Endodermal cell (in vitro differentiated cells): Measurements from ENCODE around the gene PRLHR. TPM values are rescaled to one million over a fixed set of nuclear protein-coding genes. Genes with fewer than 3 reads are reported as not detected.

Source experiments
- DNase-seq: peaks from one replicate; pipeline ENCODE4 v3.0.0-alpha.2; 2017
- H3K27ac ChIP-seq: 2 replicates; pipeline ENCODE4 v1.5.1; 2013; ENCODE audit warnings: mild to moderate bottlenecking, low read depth, low read length, moderate library complexity
- H3K27me3 ChIP-seq: 2 replicates; pipeline ENCODE4 v1.6.1; 2013; ENCODE audit warnings: mild to moderate bottlenecking, low read length, moderate library complexity; ENCODE audit not compliant: insufficient read depth, control insufficient read depth, poor library complexity, severe bottlenecking
- H3K36me3 ChIP-seq: 2 replicates; pipeline ENCODE4 v1.7.0; 2013; ENCODE audit warnings: mild to moderate bottlenecking, low read length, moderate library complexity; ENCODE audit not compliant: control insufficient read depth, insufficient read depth
- H3K4me1 ChIP-seq: one replicate; pipeline ENCODE4 v1.7.0; 2013; ENCODE audit warnings: low read length; ENCODE audit not compliant: control insufficient read depth, insufficient read depth
- H3K4me3 ChIP-seq: 2 replicates; pipeline ENCODE4 v1.5.1; 2013; ENCODE audit warnings: mild to moderate bottlenecking, low read length, moderate library complexity
- H3K9ac ChIP-seq: 2 replicates; pipeline ENCODE4 v1.6.1; 2013; ENCODE audit warnings: mild to moderate bottlenecking, low read length, moderate library complexity; ENCODE audit not compliant: poor library complexity, severe bottlenecking; ENCODE audit errors: extremely low read depth
- H3K9me3 ChIP-seq: 2 replicates; pipeline ENCODE4 v1.6.1; 2013; ENCODE audit warnings: mild to moderate bottlenecking, low read length, moderate library complexity; ENCODE audit not compliant: control insufficient read depth
- H3K27ac Mint-ChIP-seq: 2 replicates; pipeline ENCODE4 v1.8.0; 2020; ENCODE audit warnings: mixed read lengths
- H3K27me3 Mint-ChIP-seq: 2 replicates; pipeline ENCODE4 v1.8.0; 2021; ENCODE audit warnings: mild to moderate bottlenecking, mixed read lengths; ENCODE audit not compliant: insufficient read depth
- H3K36me3 Mint-ChIP-seq: 2 replicates; pipeline ENCODE4 v1.8.0; 2020; ENCODE audit warnings: low read depth, mixed read lengths
- H3K4me1 Mint-ChIP-seq: 2 replicates; pipeline ENCODE4 v1.8.0; 2020; ENCODE audit warnings: mixed read lengths
- H3K4me3 Mint-ChIP-seq: 2 replicates; pipeline ENCODE4 v1.8.0; 2020; ENCODE audit warnings: mild to moderate bottlenecking, moderate library complexity, mixed read lengths
- H3K9me3 Mint-ChIP-seq: 2 replicates; pipeline ENCODE4 v1.8.0; 2020; ENCODE audit warnings: mild to moderate bottlenecking, mixed read lengths
- WGBS, 2 experiments: methylation state at CpG; one replicate each; pipeline versions ENCODE4 v1.1.5 to v1.1.7; 2013; ENCODE audit warnings: missing lambda C conversion rate in 2 of 2, mixed read lengths in 1 of 2; ENCODE audit not compliant: insufficient coverage in 1 of 2, insufficient read length in 1 of 2; 5-methylcytosine and 5-hydroxymethylcytosine counted together
- total RNA-seq, 2 donors: library from RNA; stranded (reverse); fragmentation: NEBNext Ultra II Directional in 1 of 2; extraction: Animal tissue kit (Norgen Biotek cat#: 25700) in 1 of 2; gene quantifications; 2 replicates in 1 of 2; 3 replicates in 1 of 2; pipeline ENCODE4 v1.2.1, GENCODE V29; 2021
- TF ChIP-seq, protein P1 (sequence below): fragments of 200-600 bp; sonication (generic); conservative IDR thresholded peaks from 2 replicates; pipeline ENCODE4 v1.5.0; 2021; ENCODE audit warnings: antibody characterized with exemption, mild to moderate bottlenecking

Gene PRLHR
- total RNA-seq, 2 donors from 2014 or later, result not detected

DNA sequence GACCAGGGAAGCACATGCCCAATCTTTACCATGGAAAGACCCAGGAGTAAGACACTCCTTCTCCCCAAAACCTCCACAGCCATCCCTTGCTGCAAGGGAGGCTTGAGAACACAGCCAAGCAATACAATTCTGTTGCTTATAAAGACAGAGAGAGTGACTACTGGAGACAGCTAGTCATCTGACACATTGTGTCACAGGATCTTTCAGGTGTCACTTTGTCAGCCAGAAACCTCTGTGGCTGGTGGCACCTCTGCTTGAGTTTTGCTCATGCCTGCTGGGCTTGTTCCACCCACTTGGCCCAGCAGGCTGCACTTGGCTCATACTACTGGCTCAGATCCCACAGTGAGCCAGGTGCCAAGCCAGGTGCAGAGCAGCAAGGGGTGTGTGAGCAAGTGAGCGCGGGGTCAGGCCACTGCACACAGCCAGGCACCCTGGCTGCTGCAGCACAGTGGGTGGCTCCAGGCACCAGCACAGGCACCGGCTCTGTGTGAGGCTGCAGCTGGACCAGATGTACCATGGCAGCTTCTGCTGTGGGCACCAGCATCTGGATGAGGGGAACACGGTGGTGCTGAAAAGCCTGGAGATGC is 12.4 kb upstream of the PRLHR start:
- no peak overlapping the region for H3K27ac Mint-ChIP-seq
- no peaks in the 10 kb centered on the region for H3K9me3 Mint-ChIP-seq
- Histone ChIP-seq H3K9me3 (no peaks in the 10 kb centered on the region), H3K9ac (no peak overlapping the region), H3K4me1 (no peaks in the 10 kb centered on the region), H3K4me3 (no peak overlapping the region), H3K27me3 (peaks cover 26% of the 10 kb centered on the region), H3K27ac (no peak overlapping the region), H3K36me3 (no peaks in the 10 kb centered on the region)
- no peak for DNase-seq
- peaks cover 28% of the 10 kb centered on the region for H3K27me3 Mint-ChIP-seq
- no peaks in the 10 kb centered on the region for H3K4me1 Mint-ChIP-seq
- TF ChIP-seq, protein P1, sequence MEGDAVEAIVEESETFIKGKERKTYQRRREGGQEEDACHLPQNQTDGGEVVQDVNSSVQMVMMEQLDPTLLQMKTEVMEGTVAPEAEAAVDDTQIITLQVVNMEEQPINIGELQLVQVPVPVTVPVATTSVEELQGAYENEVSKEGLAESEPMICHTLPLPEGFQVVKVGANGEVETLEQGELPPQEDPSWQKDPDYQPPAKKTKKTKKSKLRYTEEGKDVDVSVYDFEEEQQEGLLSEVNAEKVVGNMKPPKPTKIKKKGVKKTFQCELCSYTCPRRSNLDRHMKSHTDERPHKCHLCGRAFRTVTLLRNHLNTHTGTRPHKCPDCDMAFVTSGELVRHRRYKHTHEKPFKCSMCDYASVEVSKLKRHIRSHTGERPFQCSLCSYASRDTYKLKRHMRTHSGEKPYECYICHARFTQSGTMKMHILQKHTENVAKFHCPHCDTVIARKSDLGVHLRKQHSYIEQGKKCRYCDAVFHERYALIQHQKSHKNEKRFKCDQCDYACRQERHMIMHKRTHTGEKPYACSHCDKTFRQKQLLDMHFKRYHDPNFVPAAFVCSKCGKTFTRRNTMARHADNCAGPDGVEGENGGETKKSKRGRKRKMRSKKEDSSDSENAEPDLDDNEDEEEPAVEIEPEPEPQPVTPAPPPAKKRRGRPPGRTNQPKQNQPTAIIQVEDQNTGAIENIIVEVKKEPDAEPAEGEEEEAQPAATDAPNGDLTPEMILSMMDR, result no peak
- H3K4me3 Mint-ChIP-seq, result no peak overlapping the region
- no peaks in the 10 kb centered on the region for H3K36me3 Mint-ChIP-seq
- 97 to 100% methylated on average over 2 to 4 of the region's 4 CpGs for WGBS, 2 experiments

DNA sequence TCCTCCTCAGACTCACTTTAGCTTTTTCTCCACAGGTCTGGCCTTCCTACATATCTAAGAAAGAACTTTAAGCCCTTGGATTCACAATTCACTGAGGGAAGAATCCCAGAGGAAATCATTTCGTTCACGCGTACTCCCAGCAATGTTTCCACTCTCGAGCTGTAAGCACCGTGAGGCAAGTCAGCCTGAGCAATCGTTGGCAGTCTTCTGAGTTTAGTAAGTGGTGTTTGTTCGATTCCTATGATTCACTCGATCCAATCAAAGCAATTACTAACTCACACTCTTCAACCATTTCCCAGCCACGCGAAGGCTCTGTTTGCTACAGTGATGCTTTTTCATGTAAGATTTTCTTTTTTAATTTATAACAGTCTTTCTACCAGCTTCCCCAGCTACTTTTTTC is 10.2 kb upstream of the PRLHR start:
- Mint-ChIP-seq H3K4me1 (no peaks in the 10 kb centered on the region), H3K27me3 (peaks cover 27% of the 10 kb centered on the region), H3K27ac (no peak overlapping the region), H3K4me3 (no peak overlapping the region), H3K9me3 (no peaks in the 10 kb centered on the region), H3K36me3 (no peaks in the 10 kb centered on the region)
- Histone ChIP-seq H3K27me3 (peaks cover 26% of the 10 kb centered on the region), H3K27ac (no peak overlapping the region), H3K4me3 (no peak overlapping the region), H3K4me1 (no peaks in the 10 kb centered on the region), H3K9me3 (no peaks in the 10 kb centered on the region), H3K36me3 (no peaks in the 10 kb centered on the region), H3K9ac (no peak overlapping the region)
- 92 to 100% methylated on average over 6 to 10 of the region's 10 CpGs for WGBS, 2 experiments
- TF ChIP-seq, protein P1, result no peak
- DNase-seq, result no peak

DNA sequence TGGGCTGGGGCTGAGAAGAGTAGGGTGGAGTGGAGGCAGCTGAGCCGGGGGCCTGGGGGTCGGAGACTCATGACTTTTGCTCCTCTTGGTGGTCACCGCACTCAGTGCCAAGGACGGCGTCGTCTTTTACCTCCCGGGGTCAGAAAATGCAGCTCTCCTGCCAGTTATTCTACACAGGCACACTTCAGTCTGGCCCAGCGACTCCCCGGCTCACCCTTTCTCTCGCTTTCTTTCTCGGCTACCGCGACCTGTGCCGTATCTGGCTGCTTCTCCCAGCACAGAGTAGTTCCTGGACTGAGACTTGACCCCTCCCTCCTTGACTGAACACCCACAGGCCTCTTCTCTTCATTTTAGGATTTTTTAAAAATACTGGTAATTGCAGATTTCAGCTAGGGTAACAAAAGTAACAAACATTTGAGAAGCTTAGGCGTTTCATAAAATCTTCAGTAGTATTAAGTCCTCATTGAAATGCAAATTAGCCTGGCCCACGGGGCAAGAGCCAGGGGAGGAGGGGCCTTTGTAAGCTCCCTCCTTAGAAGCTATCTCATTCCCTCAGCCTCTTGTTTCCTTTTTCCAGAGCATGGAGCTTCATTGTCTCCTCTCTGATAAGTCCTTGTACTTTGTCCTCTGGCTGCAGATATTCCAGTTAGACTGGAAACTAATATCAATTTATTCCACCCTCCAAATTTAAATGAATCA is 1.1 kb upstream of the PRLHR start:
- Mint-ChIP-seq H3K36me3 (no peaks in the 10 kb centered on the region), H3K27ac (no peak overlapping the region), H3K9me3 (peaks cover 2% of the 10 kb centered on the region), H3K27me3 (peaks cover 68% of the 10 kb centered on the region), H3K4me1 (peaks cover 19% of the 10 kb centered on the region), H3K4me3 (peak overlapping the region; percentile 51)
- H3K27me3 ChIP-seq, result peaks cover 51% of the 10 kb centered on the region
- WGBS, 2 experiments, result 1 to 4% methylated on average over 11 to 16 of the region's 16 CpGs
- no peaks in the 10 kb centered on the region for H3K36me3 ChIP-seq
- H3K27ac ChIP-seq, result no peak overlapping the region
- H3K4me3 ChIP-seq, result peak overlapping the region; percentile 81
- H3K4me1 ChIP-seq, result peaks cover 2% of the 10 kb centered on the region
- no peak overlapping the region for H3K9ac ChIP-seq
- TF ChIP-seq, protein P1, result no peak
- no peaks in the 10 kb centered on the region for H3K9me3 ChIP-seq
- DNase-seq, result peak; percentile 58
